Inflammatory macrophage (primary cell): Measurements from ENCODE around the gene PTAFR.
A peak's percentile ranks its signal among the peaks of the same experiment; 100 is the strongest.

Experiments used
- DNase-seq, 2 donors: peaks; one replicate each; pipeline ENCODE4 v3.0.0-alpha.2; 2020 to 2022

The PTAFR gene

GRCh38 chr1:28175955-28176485 lies 470 bp downstream of the PTAFR start:
- DNase-seq = no peak

GRCh38 chr1:28173980-28174297 lies 2.6 kb downstream of the PTAFR start:
- no peak for DNase-seq

- DNase-seq = peak; percentile 50 to 80
Observed at GRCh38 chr1:28173151-28173979, 3.1 kb downstream of the PTAFR start.

- peak; percentile 85 to 92 for DNase-seq
Observed at GRCh38 chr1:28172713-28173150, 3.8 kb downstream of the PTAFR start.

GRCh38 chr1:28171246-28171645 lies 5.2 kb downstream of the PTAFR start:
- DNase-seq = no peak

- DNase-seq = no peak
Observed at GRCh38 chr1:28170001-28170596, 6.4 kb downstream of the PTAFR start.

- no peak for DNase-seq
Observed at GRCh38 chr1:28163496-28164161, 12.9 kb downstream of the PTAFR start.

GRCh38 chr1:28162151-28162550 lies 14.3 kb downstream of the PTAFR start:
- DNase-seq = no peak

GRCh38 chr1:28161751-28162150 lies 14.7 kb downstream of the PTAFR start:
- DNase-seq = peak; percentile 69 to 75

GRCh38 chr1:28160782-28161266 lies 15.7 kb downstream of the PTAFR start:
- peak; percentile 21 to 28 for DNase-seq

- DNase-seq = peak; percentile 52 to 72
Observed at GRCh38 chr1:28159680-28160079, 16.8 kb downstream of the PTAFR start.

GRCh38 chr1:28159243-28159642 lies 17.2 kb downstream of the PTAFR start:
- peak; percentile 56 to 59 for DNase-seq

- no peak for DNase-seq
Observed at GRCh38 chr1:28157894-28158293, 18.6 kb downstream of the PTAFR start.

GRCh38 chr1:28156821-28157220 lies 19.7 kb downstream of the PTAFR start:
- peak; percentile 96 for DNase-seq

GRCh38 chr1:28155628-28156027 lies 20.9 kb downstream of the PTAFR start:
- DNase-seq = no peak

GRCh38 chr1:28154078-28154594 lies 22.4 kb downstream of the PTAFR start:
- peak; percentile 47 to 67 for DNase-seq

GRCh38 chr1:28150125-28150780 lies 26.2 kb downstream of the PTAFR start:
- DNase-seq = no peak

- DNase-seq = no peak
Observed at GRCh38 chr1:28148880-28149195, 27.7 kb downstream of the PTAFR start.

- DNase-seq = no peak
Observed at GRCh38 chr1:28147264-28148094, 29.0 kb downstream of the PTAFR start.

- no peak for DNase-seq
Observed at GRCh38 chr1:28145728-28146127, 30.8 kb downstream of the PTAFR start.
